Forelimb muscle (tissue), 1 donor: Measurements from ENCODE around the gene NAA16. TPM values are rescaled to one million over a fixed set of nuclear protein-coding genes. Genes with fewer than 3 reads are reported as not detected.
A peak's percentile ranks its signal among the peaks of the same experiment; 100 is the strongest.

Source experiments
- DNase-seq: peaks from one replicate; pipeline ENCODE4 v3.0.0-alpha.2; 2013; ENCODE audit warnings: low read depth
- polyA plus RNA-seq: library from polyadenylated mRNA; unstranded; fragments of 120-200 nt; gene quantifications from one replicate; pipeline ENCODE4 v1.2.1, GENCODE V29; 2013; ENCODE audit not compliant: insufficient read length

Gene NAA16
- polyA plus RNA-seq, 1 donor = 22.4 TPM

GRCh38 chr13:41304551-41304950 is 6.5 kb upstream of the NAA16 start:
- no peak for DNase-seq

GRCh38 chr13:41306271-41307145 is 4.6 kb upstream of the NAA16 start:
- DNase-seq = no peak

- DNase-seq = no peak
Measured at GRCh38 chr13:41307884-41308640, 3.0 kb upstream of the NAA16 start.

- DNase-seq = no peak
Measured at GRCh38 chr13:41311406-41312175, 524 bp downstream of the NAA16 start.

GRCh38 chr13:41312176-41312500 is 1.1 kb downstream of the NAA16 start:
- no peak for DNase-seq

GRCh38 chr13:41313117-41313516 is 2.0 kb downstream of the NAA16 start:
- DNase-seq = no peak

- DNase-seq = no peak
Measured at GRCh38 chr13:41313659-41314197, 2.7 kb downstream of the NAA16 start.

GRCh38 chr13:41315443-41316047 is 4.5 kb downstream of the NAA16 start:
- no peak for DNase-seq

- no peak for DNase-seq
Measured at GRCh38 chr13:41317243-41317642, 6.2 kb downstream of the NAA16 start.

- DNase-seq = no peak
Measured at GRCh38 chr13:41325752-41326151, 14.7 kb downstream of the NAA16 start.

GRCh38 chr13:41326661-41327060 is 15.6 kb downstream of the NAA16 start:
- DNase-seq = no peak

GRCh38 chr13:41327994-41328790 is 17.1 kb downstream of the NAA16 start:
- no peak for DNase-seq

- no peak for DNase-seq
Measured at GRCh38 chr13:41332829-41333228, 21.8 kb downstream of the NAA16 start.

GRCh38 chr13:41334810-41335209 is 23.7 kb downstream of the NAA16 start:
- DNase-seq = no peak

- DNase-seq = no peak
Measured at GRCh38 chr13:41344358-41344757, 33.3 kb downstream of the NAA16 start.

- no peak for DNase-seq
Measured at GRCh38 chr13:41345165-41345913, 34.3 kb downstream of the NAA16 start.

GRCh38 chr13:41345914-41346589 is 35.0 kb downstream of the NAA16 start:
- DNase-seq = no peak

- DNase-seq = peak; percentile 14
Measured at GRCh38 chr13:41352935-41353840, 42.1 kb downstream of the NAA16 start.
